T-helper 1 cell treated with Interleukin-12 subunit alpha and Interleukin-12 subunit beta and Interleukin-4 antibody, amounts not matched to agents 30 μg/mL and 1 μg/mL, for 36 hours (primary cell): Measurements from ENCODE around the gene SYT2.
"Not testable (repeated sequence)": the region's sequence is repeated elsewhere in the genome, so short reads cannot be mapped to it uniquely, and the experiment has no call there.

Experiments
- H3K27ac Mint-ChIP-seq: one replicate; pipeline ENCODE4 v1.8.0; 2021; ENCODE audit warnings: mild to moderate bottlenecking, mixed read lengths
- H3K27me3 Mint-ChIP-seq: one replicate; pipeline ENCODE4 v1.8.0; 2021; ENCODE audit warnings: low read depth, mixed read lengths
- H3K36me3 Mint-ChIP-seq: one replicate; pipeline ENCODE4 v1.8.0; 2021; ENCODE audit warnings: low read depth, mixed read lengths
- H3K4me1 Mint-ChIP-seq: one replicate; pipeline ENCODE4 v1.8.0; 2021; ENCODE audit warnings: low read depth, mixed read lengths
- H3K4me3 Mint-ChIP-seq: one replicate; pipeline ENCODE4 v1.8.0; 2021; ENCODE audit warnings: mild to moderate bottlenecking, moderate library complexity, mixed read lengths
- H3K9me3 Mint-ChIP-seq: one replicate; pipeline ENCODE4 v1.8.0; 2021; ENCODE audit warnings: mixed read lengths

Gene SYT2

DNA sequence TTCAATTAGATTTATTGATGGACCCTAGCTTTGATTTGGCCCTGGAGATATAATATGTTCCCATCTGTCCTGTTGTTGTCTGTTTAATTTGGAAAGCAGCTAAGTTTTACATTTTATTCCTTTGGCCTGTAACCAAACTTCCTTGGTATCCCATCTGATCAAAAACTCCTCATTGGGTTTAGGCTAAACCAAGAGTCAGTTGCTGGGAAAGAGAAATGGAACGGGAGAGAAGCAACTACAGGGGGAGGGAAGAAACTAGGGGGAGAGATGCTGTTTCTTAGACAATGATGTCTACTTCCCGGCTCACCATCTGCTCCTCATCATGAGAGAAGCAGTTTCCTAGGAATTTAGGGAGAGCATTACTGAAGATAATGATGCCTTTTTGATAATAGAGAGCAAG is 141.8 kb downstream of the SYT2 start:
- Mint-ChIP-seq H3K9me3 (no peaks in the 10 kb centered on the region), H3K36me3 (peaks cover 11% of the 10 kb centered on the region), H3K27me3 (no peaks in the 10 kb centered on the region), H3K4me1 (peaks cover 9% of the 10 kb centered on the region), H3K4me3 (no peak overlapping the region), H3K27ac (no peak overlapping the region)

DNA sequence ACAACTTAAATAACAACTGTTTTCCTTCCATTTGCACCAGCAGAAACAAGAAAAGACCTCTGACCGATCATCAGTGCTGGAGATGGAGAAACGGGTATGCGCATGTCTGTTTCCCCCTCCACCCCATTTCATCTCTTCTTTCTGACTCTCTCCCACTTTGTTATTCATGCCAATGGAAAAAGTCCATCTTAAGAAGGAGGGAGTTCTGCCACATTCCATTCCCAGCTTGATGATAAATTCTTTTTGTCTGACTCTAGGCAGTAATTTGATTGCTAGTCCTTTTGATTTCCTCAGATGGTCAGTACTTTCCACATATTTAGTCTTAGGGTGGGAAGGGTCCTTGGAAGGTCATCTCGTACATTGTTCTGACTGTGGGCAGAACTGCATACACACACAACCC is 142.5 kb downstream of the SYT2 start:
- no peak overlapping the region for H3K27ac Mint-ChIP-seq
- H3K36me3 Mint-ChIP-seq = peaks cover 11% of the 10 kb centered on the region

DNA sequence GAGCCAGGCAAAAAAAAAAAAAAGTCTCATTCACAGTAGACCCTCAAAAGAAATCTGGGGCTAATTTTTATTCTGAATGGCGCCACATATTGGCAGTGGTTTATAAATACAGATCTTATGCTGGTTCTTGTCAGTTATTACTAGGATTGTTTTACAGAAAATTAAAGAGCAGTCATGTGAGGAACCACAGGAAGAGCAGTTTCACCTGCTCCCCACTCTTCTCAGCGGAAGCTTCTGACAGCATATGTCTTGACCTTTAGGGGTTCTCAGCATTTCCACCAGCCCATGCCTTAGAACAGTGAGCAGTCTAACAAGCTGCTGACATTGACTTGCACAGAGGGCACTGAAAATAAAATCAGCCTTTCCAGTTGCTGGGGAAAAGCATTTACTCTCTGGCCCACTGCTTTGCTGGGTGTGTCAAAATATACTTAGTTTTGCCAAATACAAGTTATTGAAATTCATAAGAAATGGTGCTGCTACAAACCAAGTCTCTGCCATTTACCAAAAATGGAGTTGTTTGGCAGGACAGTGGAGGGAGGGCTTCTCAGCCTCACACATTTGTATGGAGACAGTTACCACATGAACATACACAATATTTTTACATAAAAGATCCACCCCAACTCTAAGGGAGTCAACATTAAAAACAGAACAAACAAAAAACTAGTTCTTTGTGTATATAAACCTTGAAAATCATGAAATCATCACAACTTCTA is 144.2 kb downstream of the SYT2 start:
- H3K27me3 Mint-ChIP-seq = no peaks in the 10 kb centered on the region
- H3K27ac Mint-ChIP-seq = no peak overlapping the region
- H3K9me3 Mint-ChIP-seq = no peaks in the 10 kb centered on the region
- H3K36me3 Mint-ChIP-seq = peaks cover 11% of the 10 kb centered on the region
- no peak overlapping the region for H3K4me3 Mint-ChIP-seq
- peaks cover 15% of the 10 kb centered on the region for H3K4me1 Mint-ChIP-seq

More for the DNA sequence above, 142.5 kb downstream of the SYT2 start:
- Mint-ChIP-seq H3K4me3 (no peak overlapping the region), H3K4me1 (peaks cover 9% of the 10 kb centered on the region), H3K9me3 (no peaks in the 10 kb centered on the region), H3K27me3 (no peaks in the 10 kb centered on the region)

- Mint-ChIP-seq H3K4me1 (peaks cover 15% of the 10 kb centered on the region), H3K9me3 (no peaks in the 10 kb centered on the region), H3K36me3 (peaks cover 11% of the 10 kb centered on the region), H3K27ac (no peak overlapping the region), H3K4me3 (no peak overlapping the region), H3K27me3 (no peaks in the 10 kb centered on the region)
These were observed 145.2 kb downstream of the SYT2 start for GRCh38 chr1:202564958-202565495.

DNA sequence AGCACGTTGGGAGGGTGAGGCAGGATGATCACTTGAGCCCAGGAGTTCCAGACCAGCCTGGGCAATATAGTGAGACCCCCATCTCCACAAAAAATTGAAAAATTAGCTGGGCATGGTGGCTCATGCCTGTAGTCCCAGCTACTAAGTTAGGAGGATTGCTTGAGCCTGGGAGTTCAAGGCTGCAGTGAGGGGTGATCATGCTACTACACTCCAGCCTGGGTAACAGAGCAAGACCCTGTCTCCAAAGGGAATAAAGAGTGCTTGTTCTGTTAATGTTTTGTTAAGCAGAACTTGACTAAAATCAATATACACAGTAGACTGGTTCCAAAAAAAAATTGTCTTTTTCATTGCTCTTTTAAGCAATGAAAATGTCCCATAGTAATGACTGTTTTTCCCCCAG is 146.4 kb downstream of the SYT2 start:
- no peaks in the 10 kb centered on the region for H3K9me3 Mint-ChIP-seq
- no peaks in the 10 kb centered on the region for H3K27me3 Mint-ChIP-seq
- peaks cover 15% of the 10 kb centered on the region for H3K4me1 Mint-ChIP-seq
- H3K36me3 Mint-ChIP-seq = peaks cover 8% of the 10 kb centered on the region
- H3K27ac Mint-ChIP-seq = no peak overlapping the region
- no peak overlapping the region for H3K4me3 Mint-ChIP-seq

DNA sequence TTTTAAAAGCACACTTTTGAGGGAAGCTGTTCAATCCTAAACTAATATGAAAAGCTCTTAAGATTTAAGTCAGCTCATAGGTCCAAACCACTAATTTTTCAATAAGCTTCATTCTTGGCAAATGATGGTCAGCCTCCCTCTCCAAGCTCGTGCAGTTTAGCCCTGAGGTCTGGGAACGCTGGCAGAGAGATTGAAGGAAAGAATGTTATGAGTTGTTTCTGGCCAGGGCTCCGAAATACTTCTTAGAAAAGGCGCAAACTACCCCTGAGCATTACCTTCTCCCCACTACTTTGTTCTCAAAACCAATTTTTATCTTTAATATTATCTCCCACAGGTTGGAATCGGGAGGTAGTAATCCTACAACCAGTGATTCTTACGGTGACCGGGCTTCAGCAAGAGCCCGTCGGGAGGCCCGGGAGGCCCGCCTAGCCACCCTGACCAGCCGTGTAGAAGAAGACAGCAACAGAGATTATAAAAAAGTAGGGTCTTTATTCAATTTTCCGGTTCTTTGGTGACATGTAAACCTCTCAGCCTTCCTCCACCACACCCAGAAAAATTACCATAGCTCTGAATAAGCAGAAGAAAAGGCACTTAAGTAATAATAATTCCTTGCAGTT is 147.7 kb downstream of the SYT2 start:
- Mint-ChIP-seq H3K4me3 (no peak overlapping the region), H3K27ac (no peak overlapping the region), H3K4me1 (peaks cover 15% of the 10 kb centered on the region), H3K36me3 (peaks cover 4% of the 10 kb centered on the region), H3K9me3 (no peaks in the 10 kb centered on the region), H3K27me3 (no peaks in the 10 kb centered on the region)

DNA sequence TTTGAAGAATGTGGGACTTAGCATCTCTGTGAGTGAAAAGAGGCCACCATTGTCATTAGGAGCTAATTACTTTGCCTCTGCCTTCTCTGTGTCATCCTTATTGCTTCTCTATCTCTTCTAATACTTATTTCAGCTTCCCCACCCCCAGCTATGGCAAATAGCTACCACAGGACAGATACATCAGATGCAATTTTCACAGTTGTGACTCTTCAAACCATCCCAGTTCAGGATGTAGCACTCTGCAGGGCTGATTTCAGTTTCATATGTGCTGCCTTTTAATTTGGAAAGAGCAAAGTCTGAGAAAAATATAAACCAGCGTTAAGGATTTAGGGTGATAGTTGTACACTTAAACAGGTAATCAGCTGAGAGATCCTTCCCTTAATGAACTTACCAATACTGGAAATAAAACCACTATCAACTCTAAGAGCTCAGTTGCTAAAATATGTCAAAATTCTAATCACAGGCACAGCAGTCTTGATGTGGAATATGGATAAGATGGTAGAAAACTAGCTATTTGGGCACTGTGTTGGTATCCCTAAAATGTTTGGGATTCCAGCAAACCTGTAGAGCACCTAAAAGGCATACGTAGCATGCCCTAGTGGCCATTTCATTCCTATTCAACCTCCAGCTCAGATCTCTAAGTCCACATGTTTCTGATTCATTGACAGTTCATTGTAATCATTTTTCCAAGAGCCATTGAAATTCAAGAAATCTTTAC is 148.4 kb downstream of the SYT2 start:
- Mint-ChIP-seq H3K36me3 (peaks cover 4% of the 10 kb centered on the region), H3K4me3 (no peak overlapping the region), H3K4me1 (peaks cover 12% of the 10 kb centered on the region), H3K9me3 (no peaks in the 10 kb centered on the region), H3K27me3 (no peaks in the 10 kb centered on the region), H3K27ac (no peak overlapping the region)

GRCh38 chr1:202561240-202561639 is 149.0 kb downstream of the SYT2 start:
- no peak overlapping the region for H3K27ac Mint-ChIP-seq
- peaks cover 4% of the 10 kb centered on the region for H3K36me3 Mint-ChIP-seq
- peaks cover 12% of the 10 kb centered on the region for H3K4me1 Mint-ChIP-seq
- no peaks in the 10 kb centered on the region for H3K27me3 Mint-ChIP-seq
- no peak overlapping the region for H3K4me3 Mint-ChIP-seq
- no peaks in the 10 kb centered on the region for H3K9me3 Mint-ChIP-seq

DNA sequence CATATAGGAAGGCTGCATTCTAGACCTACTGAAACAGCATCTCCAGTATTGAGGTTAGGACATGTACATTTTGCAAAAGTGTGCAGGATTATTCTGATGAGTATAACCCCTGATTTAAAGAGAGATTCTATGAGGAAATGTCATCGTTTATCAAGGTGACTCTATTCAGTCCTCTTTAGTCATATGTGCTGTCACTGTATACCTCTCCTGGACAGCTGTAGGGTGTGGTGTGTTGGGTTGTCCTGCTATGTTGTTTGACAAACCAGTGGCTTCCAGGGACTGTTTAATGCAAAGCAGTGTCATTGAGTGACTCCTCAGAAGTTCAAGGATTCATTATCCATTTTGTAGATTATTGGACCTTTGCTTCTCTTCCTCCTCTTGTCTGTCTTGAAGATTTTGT is 152.6 kb downstream of the SYT2 start:
- not testable (repeated sequence) for H3K27ac Mint-ChIP-seq, H3K27me3 Mint-ChIP-seq, H3K36me3 Mint-ChIP-seq, H3K4me3 Mint-ChIP-seq, H3K9me3 Mint-ChIP-seq, H3K4me1 Mint-ChIP-seq

GRCh38 chr1:202556037-202556436 is 154.2 kb downstream of the SYT2 start:
- not testable (repeated sequence) for H3K27me3 Mint-ChIP-seq, H3K27ac Mint-ChIP-seq, H3K4me3 Mint-ChIP-seq, H3K9me3 Mint-ChIP-seq, H3K4me1 Mint-ChIP-seq, H3K36me3 Mint-ChIP-seq

DNA sequence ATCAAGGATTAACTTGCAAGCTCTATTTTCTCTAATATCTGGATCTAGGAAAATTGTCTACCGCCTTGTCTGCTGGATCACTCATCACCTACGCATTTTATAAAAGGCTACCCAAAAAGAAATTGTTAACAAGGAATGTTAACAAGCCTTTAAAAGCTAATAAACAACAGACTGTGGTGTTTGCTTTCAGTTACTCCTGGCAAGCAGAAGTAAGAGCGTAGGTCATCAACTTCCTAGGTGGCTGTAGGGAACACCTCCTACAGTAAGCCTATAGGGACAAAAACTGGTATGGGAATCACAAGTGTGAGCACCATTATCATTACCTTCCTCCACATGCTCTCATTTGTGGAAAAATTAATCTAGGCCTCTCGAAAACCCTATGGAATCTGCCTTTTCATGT is 155.6 kb downstream of the SYT2 start:
- H3K36me3 Mint-ChIP-seq, H3K9me3 Mint-ChIP-seq, H3K4me3 Mint-ChIP-seq, H3K27ac Mint-ChIP-seq, H3K4me1 Mint-ChIP-seq, H3K27me3 Mint-ChIP-seq: not testable (repeated sequence)

DNA sequence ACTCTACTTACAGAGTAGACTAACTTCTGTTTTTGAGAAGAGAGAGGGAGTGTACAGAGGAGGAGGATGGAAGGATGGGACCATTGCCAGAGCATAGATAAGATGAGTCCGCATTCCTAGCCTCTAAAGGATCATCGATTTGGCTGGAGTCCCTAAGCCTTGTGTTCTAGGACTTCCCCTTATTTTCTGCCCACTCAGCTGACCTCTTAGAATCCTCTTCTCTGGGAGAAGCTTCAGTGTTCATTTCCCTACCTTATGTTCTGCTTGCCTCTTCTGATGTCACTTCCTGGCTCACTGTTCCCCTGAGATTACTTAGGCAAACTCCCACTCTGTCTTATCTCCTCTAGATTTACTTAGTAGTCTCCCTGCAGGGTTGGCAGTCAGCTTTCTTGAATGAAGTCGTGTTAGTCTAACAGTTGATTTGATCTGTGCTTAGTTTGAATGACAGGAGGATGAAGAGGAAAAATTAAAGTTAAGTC is 156.7 kb downstream of the SYT2 start:
- Mint-ChIP-seq H3K27ac (no peak overlapping the region), H3K36me3 (no peaks in the 10 kb centered on the region), H3K4me3 (no peak overlapping the region), H3K27me3 (no peaks in the 10 kb centered on the region), H3K9me3 (no peaks in the 10 kb centered on the region), H3K4me1 (peaks cover 4% of the 10 kb centered on the region)

DNA sequence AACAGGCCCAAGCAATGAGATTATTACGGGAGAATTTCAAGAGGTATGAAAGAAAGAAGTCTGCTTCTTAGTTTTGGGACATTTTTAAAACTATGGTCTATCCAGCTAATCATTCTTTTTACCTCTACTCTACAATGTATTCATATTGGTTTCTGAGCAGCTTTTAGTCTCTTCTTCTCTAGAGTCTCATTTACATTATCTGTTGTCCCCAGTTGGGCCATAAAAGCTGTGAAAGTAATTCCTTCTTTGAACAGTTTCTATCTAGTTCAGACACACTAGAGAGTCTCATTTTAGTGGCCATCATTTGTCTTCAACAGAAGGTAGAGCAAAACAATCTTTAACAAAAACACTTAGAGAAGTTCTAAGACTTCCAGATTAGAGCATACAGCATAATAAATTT is 157.2 kb downstream of the SYT2 start:
- H3K4me3 Mint-ChIP-seq, H3K27me3 Mint-ChIP-seq, H3K36me3 Mint-ChIP-seq, H3K27ac Mint-ChIP-seq, H3K9me3 Mint-ChIP-seq, H3K4me1 Mint-ChIP-seq: not testable (repeated sequence)

- H3K27me3 Mint-ChIP-seq, H3K4me3 Mint-ChIP-seq, H3K9me3 Mint-ChIP-seq, H3K4me1 Mint-ChIP-seq, H3K36me3 Mint-ChIP-seq, H3K27ac Mint-ChIP-seq: not testable (repeated sequence)
These were observed 157.6 kb downstream of the SYT2 start for GRCh38 chr1:202552615-202553014.

- H3K27me3 Mint-ChIP-seq = no peaks in the 10 kb centered on the region
- no peak overlapping the region for H3K4me3 Mint-ChIP-seq
- H3K4me1 Mint-ChIP-seq = peaks cover 6% of the 10 kb centered on the region
- H3K9me3 Mint-ChIP-seq = no peaks in the 10 kb centered on the region
- no peak overlapping the region for H3K27ac Mint-ChIP-seq
- H3K36me3 Mint-ChIP-seq = no peaks in the 10 kb centered on the region
These were observed 158.6 kb downstream of the SYT2 start for GRCh38 chr1:202551683-202552082.
